IMR-90 (cell line): Measurements from ENCODE around the gene ARHGAP18. TPM values are rescaled to one million over a fixed set of nuclear protein-coding genes. Genes with fewer than 3 reads are reported as not detected.

Source experiments
- ATAC-seq: fragments of 200-7000 bp; cut with Tn5 transposase; 2 replicates; pipeline ENCODE4 v1.9.1; 2020; ENCODE audit warnings: low read depth, mild to moderate bottlenecking, moderate library complexity
- BruUV-seq: library from RNA; stranded (reverse); fragments of 400-500 nt; replicated peaks from 2 replicates; lab custom pipeline; 2021; lab: Mats Ljungman, UMichigan
- CTCF ChIA-PET: fragments of 300-600 bp; formaldehyde crosslinking; extraction: SDS; loops from one replicate; lab custom pipeline; 2021; ENCODE audit warnings: antibody characterized with exemption; lab: Yijun Ruan, JAX
- POLR2A ChIA-PET: fragments of 300-600 bp; sonication (Branson Sonifier 250); formaldehyde crosslinking; loops from one replicate; lab custom pipeline; 2022; ENCODE audit warnings: antibody characterized with exemption; ENCODE audit not compliant: unreplicated experiment; lab: Charles Lee
- DNase-seq: peaks from one replicate; pipeline ENCODE4 v3.0.0; 2013
- H2AFZ ChIP-seq: replicated peaks from 2 replicates; pipeline ENCODE3; 2013; ENCODE audit warnings: low read length, mild to moderate bottlenecking; ENCODE audit not compliant: poor library complexity
- H2AK5ac ChIP-seq: 2 replicates; pipeline ENCODE4 v1.6.1; 2013; ENCODE audit warnings: low read depth, low read length, inconsistent platforms
- H2AK9ac ChIP-seq: replicated peaks from 2 replicates; pipeline ENCODE3; 2013; ENCODE audit warnings: mild to moderate bottlenecking, low read depth, low read length, moderate library complexity; ENCODE audit not compliant: poor library complexity
- H2BK120ac ChIP-seq: 2 replicates; pipeline ENCODE4 v1.6.1; 2013; ENCODE audit warnings: low read depth, low read length, inconsistent platforms
- H2BK15ac ChIP-seq: 3 replicates; pipeline ENCODE4 v1.6.1; 2013; ENCODE audit warnings: low read depth, low read length, inconsistent platforms
- H2BK20ac ChIP-seq: 2 replicates; pipeline ENCODE4 v1.6.1; 2013; ENCODE audit warnings: low read depth, mild to moderate bottlenecking, inconsistent platforms, low read length, moderate library complexity
- H2BK5ac ChIP-seq: 2 replicates; pipeline ENCODE4 v1.6.1; 2013; ENCODE audit warnings: mild to moderate bottlenecking, low read depth, low read length, inconsistent platforms; ENCODE audit not compliant: poor library complexity, severe bottlenecking
- H3K14ac ChIP-seq: replicated peaks from 2 replicates; pipeline ENCODE4 v1.6.1; 2013; ENCODE audit warnings: low read depth, low read length, inconsistent platforms
- H3K18ac ChIP-seq: 2 replicates; pipeline ENCODE4 v1.6.1; 2013; ENCODE audit warnings: low read depth, low read length, control low read depth
- H3K23ac ChIP-seq: 2 replicates; pipeline ENCODE4 v1.6.1; 2013; ENCODE audit warnings: low read depth, low read length, inconsistent platforms
- H3K27ac ChIP-seq: 2 replicates; pipeline ENCODE4 v1.5.1; 2013; ENCODE audit warnings: mild to moderate bottlenecking, control low read depth, low read length; ENCODE audit not compliant: insufficient read depth
- H3K27me3 ChIP-seq: 2 replicates; pipeline ENCODE4 v1.6.1; 2013; ENCODE audit warnings: low read length; ENCODE audit not compliant: control insufficient read depth, insufficient read depth
- H3K36me3 ChIP-seq: 2 replicates; pipeline ENCODE4 v1.6.1; 2013; ENCODE audit warnings: low read length, mixed read lengths; ENCODE audit not compliant: control insufficient read depth, insufficient read depth
- H3K4ac ChIP-seq: 2 replicates; pipeline ENCODE4 v1.6.1; 2013; ENCODE audit warnings: low read depth, low read length, inconsistent platforms
- H3K4me1 ChIP-seq: 2 replicates; pipeline ENCODE4 v1.6.1; 2013; ENCODE audit warnings: low read length, mixed read lengths; ENCODE audit not compliant: control insufficient read depth, insufficient read depth
- H3K4me2 ChIP-seq: 2 replicates; pipeline ENCODE4 v1.6.1; 2013; ENCODE audit warnings: low read depth, mild to moderate bottlenecking, control low read depth, low read length, moderate library complexity
- H3K4me3 ChIP-seq: 2 replicates; pipeline ENCODE4 v1.5.1; 2013; ENCODE audit warnings: low read depth, mild to moderate bottlenecking, control low read depth, low read length, moderate library complexity; ENCODE audit not compliant: insufficient read depth
- H3K56ac ChIP-seq: 2 replicates; pipeline ENCODE4 v1.6.1; 2013; ENCODE audit warnings: low read length, inconsistent platforms; ENCODE audit not compliant: insufficient read depth; ENCODE audit errors: extremely low read depth
- H3K79me1 ChIP-seq, 2 experiments: 2 replicates each; pipeline ENCODE4 v1.6.1; 2013; ENCODE audit warnings: low read length in 2 of 2, inconsistent platforms in 1 of 2, low read depth in 1 of 2
- H3K9ac ChIP-seq: 2 replicates; pipeline ENCODE4 v1.6.1; 2013; ENCODE audit warnings: low read depth, low read length, control low read depth
- H3K9me1 ChIP-seq: 2 replicates; pipeline ENCODE4 v1.6.1; 2013; ENCODE audit warnings: low read length, inconsistent platforms; ENCODE audit not compliant: insufficient read depth
- H3K9me3 ChIP-seq: 2 replicates; pipeline ENCODE4 v1.6.1; 2013; ENCODE audit warnings: low read length; ENCODE audit not compliant: control insufficient read depth, insufficient read depth
- H4K20me1 ChIP-seq: 2 replicates; pipeline ENCODE4 v1.6.1; 2013; ENCODE audit warnings: low read length, inconsistent platforms; ENCODE audit not compliant: insufficient read depth
- H4K5ac ChIP-seq: 2 replicates; pipeline ENCODE4 v1.6.1; 2013; ENCODE audit warnings: mild to moderate bottlenecking, low read depth, low read length, control low read depth
- H4K8ac ChIP-seq, 2 experiments: 2 replicates each; pipeline ENCODE4 v1.6.1; 2013; ENCODE audit warnings: low read depth in 2 of 2, low read length in 2 of 2, control low read depth in 1 of 2, inconsistent platforms in 1 of 2
- H4K91ac ChIP-seq: 2 replicates; pipeline ENCODE4 v1.6.1; 2013; ENCODE audit warnings: low read depth, low read length, inconsistent platforms; ENCODE audit not compliant: insufficient read depth
- BHLHE40 ChIP-seq: fragments of 150-350 bp; IDR thresholded peaks from 2 replicates; pipeline ENCODE4 v1.6.1; 2016; ENCODE audit warnings: mild to moderate bottlenecking, low read depth, low read length
- CEBPB ChIP-seq: IDR thresholded peaks from 2 replicates; pipeline ENCODE4 v1.6.1; 2012; ENCODE audit warnings: low read depth, low read length, improper control_type of control experiment
- CHD1 ChIP-seq: IDR thresholded peaks from 2 replicates; pipeline ENCODE4 v1.6.1; 2012; ENCODE audit warnings: low read depth, low read length, improper control_type of control experiment
- CTCF ChIP-seq: conservative IDR thresholded peaks from 2 replicates; pipeline ENCODE4 v1.5.1; 2012; ENCODE audit warnings: mild to moderate bottlenecking, low read depth, low read length, improper control_type of control experiment
- FOS ChIP-seq: fragments of 150-350 bp; IDR thresholded peaks from 2 replicates; pipeline ENCODE4 v1.6.1; 2016; ENCODE audit warnings: low read depth, low read length
- MAFK ChIP-seq: IDR thresholded peaks from 2 replicates; pipeline ENCODE4 v1.6.1; 2012; ENCODE audit warnings: low read depth, low read length, improper control_type of control experiment
- MXI1 ChIP-seq: IDR thresholded peaks from 2 replicates; pipeline ENCODE4 v1.6.1; 2012; ENCODE audit warnings: low read depth, mild to moderate bottlenecking, low read length, moderate library complexity, borderline replicate concordance
- NFE2L2 ChIP-seq: fragments of 150-350 bp; IDR thresholded peaks from 2 replicates; pipeline ENCODE4 v1.6.1; 2016; ENCODE audit warnings: low read depth, mild to moderate bottlenecking, low read length
- RAD21 ChIP-seq: IDR thresholded peaks from 2 replicates; pipeline ENCODE4 v1.6.1; 2012; ENCODE audit warnings: low read length, improper control_type of control experiment
- RCOR1 ChIP-seq: IDR thresholded peaks from 2 replicates; pipeline ENCODE4 v1.6.1; 2012; ENCODE audit warnings: mild to moderate bottlenecking, low read length, improper control_type of control experiment; ENCODE audit not compliant: insufficient replicate concordance
- WGBS, 2 experiments: methylation state at CpG; one replicate each; pipeline versions ENCODE4 v1.1.5 to v1.1.7; 2013; ENCODE audit warnings: missing lambda C conversion rate in 2 of 2; ENCODE audit not compliant: insufficient read length in 1 of 2; ENCODE audit errors: extremely low coverage in 2 of 2; 5-methylcytosine and 5-hydroxymethylcytosine counted together
- dilution Hi-C: fragments of 300-500 bp; cut with HindIII; formaldehyde crosslinking; loops from one replicate; pipeline ENCODE4 v1.14.3; 2018; ENCODE audit warnings: low sequenced_read_pairs; ENCODE audit not compliant: unreplicated experiment
- in situ Hi-C: fragments of 300-500 bp; cut with MboI; formaldehyde crosslinking; loops from 3 replicates; pipeline ENCODE4 v1.14.3; 2019; ENCODE audit warnings: low sequenced_read_pairs, inconsistent platforms, mixed read lengths
- intact Hi-C: fragments of 100-400 bp; cut with micrococcal nuclease; formaldehyde crosslinking; loops from 2 replicates; pipeline ENCODE4 v1.10.0; 2022
- polyA plus RNA-seq, 3 experiments: library from polyadenylated mRNA; depleted of rRNA; stranded (reverse); fragments of >200 nt; gene quantifications; 2 replicates each; pipeline ENCODE4 v1.2.3, GENCODE V29; 2012; ENCODE audit warnings: low replicate concordance in 1 of 3
- total RNA-seq: library from RNA; depleted of rRNA; stranded (reverse); fragments of >200 nt; gene quantifications from 2 replicates; pipeline ENCODE4 v1.2.3, GENCODE V29; 2012

Gene ARHGAP18
- total and polyA plus RNA-seq, 2 of the 4 experiments (the other 2 are of a cell fraction), result 6.2 to 17.0 TPM

GRCh38 chr6:129683601-129684322 lies 26.2 kb downstream of the ARHGAP18 start:
- Histone ChIP-seq H2BK20ac (peak overlapping the region; percentile 94), H3K23ac (peak overlapping the region; percentile 73; the same call in 1 of the 2 replicates), H3K27me3 (no peaks in the 10 kb centered on the region), H3K4ac (peak overlapping the region; percentile 92), H4K91ac (peak overlapping the region; percentile 93), H2BK15ac (peak overlapping the region; percentile 96), H2BK120ac (peak overlapping the region; percentile 98), H4K8ac (peak overlapping the region; percentile 57 to 92; a peak in 3 of 4 replicates), H3K27ac (peak overlapping the region; percentile 65), H2AK5ac (peak overlapping the region; percentile 91), H2AK9ac (peak overlapping the region; percentile 18), H4K20me1 (no peaks in the 10 kb centered on the region), H3K4me2 (peak overlapping the region; percentile 72), H4K5ac (peak overlapping the region; percentile 75), H3K9ac (peak overlapping the region; percentile 32; the same call in 1 of the 2 replicates), H3K14ac (peak overlapping the region; percentile 86), H3K79me1 (peaks cover 33 to 66% of the 10 kb centered on the region in 2 experiments; a peak in 3 of 4 replicates), H3K56ac (peak overlapping the region; percentile 82), H3K9me1 (peaks cover 16% of the 10 kb centered on the region), H3K4me1 (peaks cover 27% of the 10 kb centered on the region), H3K36me3 (no peaks in the 10 kb centered on the region), H3K4me3 (no peak overlapping the region), H2BK5ac (peak overlapping the region; percentile 95), H2AFZ (no peak overlapping the region), H3K9me3 (no peaks in the 10 kb centered on the region), H3K18ac (peak overlapping the region; percentile 89; the same call in 1 of the 2 replicates)
- ATAC-seq (peak; percentile 93), DNase-seq (peak; percentile 100)
- in situ Hi-C loops (no loop called here), dilution Hi-C loops (no loop called here), intact Hi-C loops (no loop called here)
- CTCF ChIA-PET, result interaction anchor here (0.7 to 1.2 kb wide), 2 partner anchors 38 to 85 kb away, joined by 3 read pairs; no protein-coding TSS in a partner anchor
- WGBS, 2 experiments, result 55% methylated on average over 2 of the region's 9 CpGs; no CpG with 5 or more reads in 1 of the 2 experiments
- no TSS peak for BruUV-seq
- POLR2A ChIA-PET, result interaction anchor here (1.0 kb wide), 1 partner anchor 11 kb away, joined by 3 read pairs; no protein-coding TSS in a partner anchor
- TF ChIP-seq NFE2L2 (no peak), CEBPB (peak; percentile 57), CHD1 (0 out of 2 replicates have a peak, but pooled peaks have one; percentile 47), MXI1 (peak; percentile 66; the same call in 1 of the 2 replicates), FOS (peak; percentile 92), MAFK (0 out of 2 replicates have a peak, but pooled peaks have one; percentile 32), CTCF (no peak), RAD21 (no peak; the same call in 1 of the 2 replicates), BHLHE40 (peak; percentile 74), RCOR1 (peak; percentile 32)
